Measurements from ENCODE around the gene UGT1A5. TPM values are rescaled to one million over a fixed set of nuclear protein-coding genes. Genes with fewer than 3 reads are reported as not detected.

The UGT1A5 gene
- total RNA-seq, 6 experiments from 2014 or later = not detected

GRCh38 chr2:233795735-233796171 is 83.0 kb downstream of the UGT1A5 start:
- Mint-ChIP-seq H3K27me3 (ENCODE audit: insufficient read depth) (peaks cover 5% of the 10 kb centered on the region), H3K4me1 (ENCODE audit: low read depth) (no peaks in the 10 kb centered on the region), H3K9me3 (peaks cover 19% of the 10 kb centered on the region), H3K27ac (no peak overlapping the region), H3K4me3 (no peak overlapping the region), H3K36me3 (ENCODE audit: low read depth) (no peaks in the 10 kb centered on the region; the same call in 1 of the 2 replicates)
- TF ChIP-seq, protein P1, sequence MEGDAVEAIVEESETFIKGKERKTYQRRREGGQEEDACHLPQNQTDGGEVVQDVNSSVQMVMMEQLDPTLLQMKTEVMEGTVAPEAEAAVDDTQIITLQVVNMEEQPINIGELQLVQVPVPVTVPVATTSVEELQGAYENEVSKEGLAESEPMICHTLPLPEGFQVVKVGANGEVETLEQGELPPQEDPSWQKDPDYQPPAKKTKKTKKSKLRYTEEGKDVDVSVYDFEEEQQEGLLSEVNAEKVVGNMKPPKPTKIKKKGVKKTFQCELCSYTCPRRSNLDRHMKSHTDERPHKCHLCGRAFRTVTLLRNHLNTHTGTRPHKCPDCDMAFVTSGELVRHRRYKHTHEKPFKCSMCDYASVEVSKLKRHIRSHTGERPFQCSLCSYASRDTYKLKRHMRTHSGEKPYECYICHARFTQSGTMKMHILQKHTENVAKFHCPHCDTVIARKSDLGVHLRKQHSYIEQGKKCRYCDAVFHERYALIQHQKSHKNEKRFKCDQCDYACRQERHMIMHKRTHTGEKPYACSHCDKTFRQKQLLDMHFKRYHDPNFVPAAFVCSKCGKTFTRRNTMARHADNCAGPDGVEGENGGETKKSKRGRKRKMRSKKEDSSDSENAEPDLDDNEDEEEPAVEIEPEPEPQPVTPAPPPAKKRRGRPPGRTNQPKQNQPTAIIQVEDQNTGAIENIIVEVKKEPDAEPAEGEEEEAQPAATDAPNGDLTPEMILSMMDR (IDR thresholded peaks at IDR 0.05) = no peak
- no peak for DNase-seq

- no peak overlapping the region for H3K4me3 Mint-ChIP-seq
- DNase-seq = no peak
- H3K27me3 Mint-ChIP-seq (ENCODE audit: insufficient read depth) = peaks cover 5% of the 10 kb centered on the region
- no peaks in the 10 kb centered on the region; the same call in 1 of the 2 replicates for H3K36me3 Mint-ChIP-seq (ENCODE audit: low read depth)
- H3K4me1 Mint-ChIP-seq (ENCODE audit: low read depth) = no peaks in the 10 kb centered on the region
- H3K9me3 Mint-ChIP-seq = peaks cover 14% of the 10 kb centered on the region
- H3K27ac Mint-ChIP-seq = no peak overlapping the region
- TF ChIP-seq, protein P1 (IDR thresholded peaks at IDR 0.05) = no peak
Measured at GRCh38 chr2:233796254-233796653, 83.5 kb downstream of the UGT1A5 start.

- TF ChIP-seq, protein P1 (IDR thresholded peaks at IDR 0.05) = no peak
- Mint-ChIP-seq H3K9me3 (peaks cover 4% of the 10 kb centered on the region), H3K36me3 (ENCODE audit: low read depth) (no peaks in the 10 kb centered on the region; the same call in 1 of the 2 replicates), H3K4me1 (ENCODE audit: low read depth) (no peaks in the 10 kb centered on the region), H3K27ac (no peak overlapping the region), H3K27me3 (ENCODE audit: insufficient read depth) (peaks cover 4% of the 10 kb centered on the region), H3K4me3 (no peak overlapping the region)
- DNase-seq = no peak
Measured at GRCh38 chr2:233798335-233799086, 85.8 kb downstream of the UGT1A5 start.

DNA sequence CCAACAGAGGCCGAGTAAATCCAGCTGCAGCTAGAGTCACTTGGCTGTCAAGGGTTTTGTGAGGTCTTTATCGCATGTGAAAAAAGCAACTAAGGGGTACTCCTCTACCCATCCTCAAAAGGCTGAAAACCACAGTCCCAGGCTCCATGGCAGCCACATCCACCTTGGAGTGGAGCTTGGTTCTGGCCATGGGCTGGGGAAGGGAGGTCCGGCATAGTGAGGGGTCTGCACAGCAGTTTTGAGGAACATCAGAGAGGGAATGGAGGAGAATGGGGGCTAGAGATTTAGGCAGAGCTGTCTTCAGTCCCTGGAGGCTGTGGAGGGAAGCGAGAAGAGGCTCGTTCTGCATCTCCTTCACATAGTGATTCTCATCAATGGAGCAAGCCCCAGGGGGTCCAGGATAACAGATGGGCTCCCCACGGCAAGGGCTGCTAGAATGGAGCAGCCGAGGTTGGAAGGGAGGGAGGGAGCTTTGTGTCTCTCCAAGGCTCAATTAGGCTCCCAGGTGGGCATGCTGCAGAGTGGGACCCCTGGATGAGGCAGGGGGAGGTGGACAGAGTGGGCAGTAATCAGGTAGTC is 86.5 kb downstream of the UGT1A5 start:
- Mint-ChIP-seq H3K4me3 (no peak overlapping the region), H3K36me3 (ENCODE audit: low read depth) (no peaks in the 10 kb centered on the region; the same call in 1 of the 2 replicates), H3K27me3 (ENCODE audit: insufficient read depth) (peaks cover 4% of the 10 kb centered on the region), H3K9me3 (peaks cover 4% of the 10 kb centered on the region), H3K4me1 (ENCODE audit: low read depth) (no peaks in the 10 kb centered on the region), H3K27ac (no peak overlapping the region)
- TF ChIP-seq, protein P1 (IDR thresholded peaks at IDR 0.05) = no peak
- no peak for DNase-seq

DNA sequence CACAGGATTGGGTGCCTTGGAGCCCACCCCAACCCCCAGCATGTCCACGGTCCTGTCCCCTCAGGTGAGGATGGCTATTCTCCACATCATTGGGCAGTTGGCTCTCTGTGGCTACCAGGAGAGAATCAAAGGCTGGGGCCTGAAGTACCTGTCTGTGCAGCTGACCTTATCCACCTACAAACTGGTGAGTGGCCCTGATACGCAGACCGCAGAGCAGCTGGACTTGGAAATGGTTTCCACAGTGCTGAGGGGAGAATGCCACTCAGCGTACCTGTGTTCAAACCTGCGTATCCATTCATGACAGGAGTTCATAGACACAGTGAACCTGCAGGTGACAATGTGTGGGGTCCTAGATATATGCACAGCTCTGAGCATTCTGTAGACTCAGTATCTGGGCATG is 87.0 kb downstream of the UGT1A5 start:
- no peaks in the 10 kb centered on the region for H3K4me1 Mint-ChIP-seq (ENCODE audit: low read depth)
- H3K9me3 Mint-ChIP-seq = peaks cover 3% of the 10 kb centered on the region; the same call in 1 of the 2 replicates
- peaks cover 9% of the 10 kb centered on the region for H3K27me3 Mint-ChIP-seq (ENCODE audit: insufficient read depth)
- H3K4me3 Mint-ChIP-seq = no peak overlapping the region
- H3K27ac Mint-ChIP-seq = no peak overlapping the region
- no peaks in the 10 kb centered on the region; the same call in 1 of the 2 replicates for H3K36me3 Mint-ChIP-seq (ENCODE audit: low read depth)
- DNase-seq = no peak
- TF ChIP-seq, protein P1 (IDR thresholded peaks at IDR 0.05) = no peak

Data from HFFc6 (cell line).